ENCODE results near the gene PSTPIP1.

PSTPIP1 gene

GRCh38 chr15:77020348-77021087, 25.6 kb downstream of the PSTPIP1 start:
- no peak for FAIRE-seq

GRCh38 chr15:77021088-77021481, 26.2 kb downstream of the PSTPIP1 start:
- FAIRE-seq: no peak

GRCh38 chr15:77021803-77022381, 27.0 kb downstream of the PSTPIP1 start:
- no peak for FAIRE-seq

- no peak for FAIRE-seq
Measured at GRCh38 chr15:77022646-77023575, 28.0 kb downstream of the PSTPIP1 start.

GRCh38 chr15:77023576-77024272, 28.8 kb downstream of the PSTPIP1 start:
- no peak for FAIRE-seq

- FAIRE-seq: no peak
Measured at GRCh38 chr15:77024273-77025082, 29.6 kb downstream of the PSTPIP1 start.

GRCh38 chr15:77025083-77025901, 30.4 kb downstream of the PSTPIP1 start:
- FAIRE-seq: no peak

GRCh38 chr15:77025941-77026411, 31.1 kb downstream of the PSTPIP1 start:
- no peak for FAIRE-seq

GRCh38 chr15:77026501-77027110, 31.7 kb downstream of the PSTPIP1 start:
- FAIRE-seq: no peak

GRCh38 chr15:77027111-77027696, 32.3 kb downstream of the PSTPIP1 start:
- FAIRE-seq: no peak

GRCh38 chr15:77027697-77028450, 32.9 kb downstream of the PSTPIP1 start:
- FAIRE-seq: no peak

- FAIRE-seq: no peak
Measured at GRCh38 chr15:77028451-77029165, 33.7 kb downstream of the PSTPIP1 start.

GRCh38 chr15:77029166-77030047, 34.5 kb downstream of the PSTPIP1 start:
- FAIRE-seq: no peak

- no peak for FAIRE-seq
Measured at GRCh38 chr15:77030048-77030927, 35.4 kb downstream of the PSTPIP1 start.

- FAIRE-seq: no peak
Measured at GRCh38 chr15:77030928-77031375, 36.0 kb downstream of the PSTPIP1 start.

GRCh38 chr15:77031376-77032050, 36.6 kb downstream of the PSTPIP1 start:
- no peak for FAIRE-seq
